Activated T-cell treated with anti-CD3 and anti-CD28 coated beads, Interleukin-2, amount 50 U/mL, for 72 hours (primary cell): ENCODE measurements around the gene SNUPN. TPM values are rescaled to one million over a fixed set of nuclear protein-coding genes. Genes with fewer than 3 reads are reported as not detected.

Source experiments
- total RNA-seq, 2 donors: library from RNA; stranded (reverse); gene quantifications; one replicate each; pipeline ENCODE4 v1.2.3, GENCODE V29; 2022

Gene SNUPN
- total RNA-seq, 2 donors from 2014 or later = 22.4 to 26.2 TPM

Other genes with a start within 250 kb of the SNUPN start
- gene SIN3A, start 174.0 kb downstream of the SNUPN start, total RNA-seq = 10 to 100 TPM; 93.1 to 96.4 TPM
- gene PTPN9, start 46.4 kb downstream of the SNUPN start, total RNA-seq = 10 to 100 TPM; 20.3 to 26.1 TPM
- 10 to 100 TPM; 57.5 to 61.0 TPM for gene IMP3, start 14.5 kb upstream of the SNUPN start, total RNA-seq
- gene SNX33, start 22.2 kb upstream of the SNUPN start, total RNA-seq = 1 to 10 TPM; 1.5 to 3.1 TPM
- not detected for gene CSPG4, start 87.1 kb upstream of the SNUPN start, total RNA-seq
- gene UBE2Q2, start 217.7 kb upstream of the SNUPN start, total RNA-seq = 10 to 100 TPM; 16.1 to 20.7 TPM